GM18519 (cell line): Measurements from ENCODE around the gene UBASH3A.

Experiments used
- ATAC-seq: cut with Tn5 transposase; IDR thresholded peaks from one replicate; pipeline ENCODE4 v1.9.1; 2021; ENCODE audit warnings: mild to moderate bottlenecking, moderate library complexity; ENCODE audit not compliant: unreplicated experiment, low FRiP score

Gene UBASH3A

DNA sequence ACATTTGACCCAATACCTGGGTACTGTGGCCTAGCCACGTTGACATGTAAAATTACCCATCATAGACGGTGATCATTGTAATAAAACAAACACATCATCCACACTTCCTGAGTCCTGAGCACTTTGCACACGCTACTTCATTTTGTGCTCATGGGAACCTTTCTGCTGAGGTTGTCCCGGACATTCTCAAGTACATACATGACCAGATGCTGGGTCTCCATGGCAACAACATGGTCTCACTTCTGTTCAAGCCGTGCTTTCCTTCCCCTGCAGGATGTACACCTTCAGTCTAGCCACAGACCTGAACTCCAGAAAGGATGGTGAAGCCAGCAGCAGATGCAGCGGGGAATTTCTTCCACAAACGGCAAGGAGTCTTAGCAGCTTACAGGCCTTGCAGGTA lies 22.7 kb downstream of the UBASH3A start:
- ATAC-seq = no peak

DNA sequence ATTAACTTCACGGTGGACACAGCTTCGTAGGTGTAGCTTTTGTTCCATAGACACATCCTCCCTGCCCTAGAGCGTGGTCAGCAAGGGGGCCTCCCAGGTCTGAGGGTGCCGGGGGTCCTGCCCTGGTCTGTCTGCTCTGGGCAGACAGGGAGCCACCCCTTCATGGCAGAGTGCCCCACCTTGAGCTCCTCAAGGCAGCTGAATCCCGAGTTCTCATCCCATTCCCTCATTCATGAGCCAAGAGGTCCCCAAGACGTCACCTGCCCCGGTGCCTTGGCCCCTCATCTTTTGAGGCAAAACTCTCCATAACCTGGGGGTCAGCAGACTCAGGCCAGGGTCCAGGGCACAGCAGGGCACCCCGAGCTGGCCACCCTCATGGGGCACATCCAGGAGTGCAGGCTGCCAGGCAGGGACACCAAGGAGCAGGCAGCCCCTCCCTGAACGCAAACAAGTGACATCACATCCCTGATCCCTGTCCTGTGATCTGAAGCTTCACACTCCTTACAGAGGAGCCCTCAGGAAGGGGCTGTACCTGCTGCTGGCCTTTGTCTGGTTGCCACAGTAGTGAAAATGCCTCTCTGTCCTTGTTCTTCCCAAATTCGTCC lies 23.3 kb downstream of the UBASH3A start:
- ATAC-seq = no peak

DNA sequence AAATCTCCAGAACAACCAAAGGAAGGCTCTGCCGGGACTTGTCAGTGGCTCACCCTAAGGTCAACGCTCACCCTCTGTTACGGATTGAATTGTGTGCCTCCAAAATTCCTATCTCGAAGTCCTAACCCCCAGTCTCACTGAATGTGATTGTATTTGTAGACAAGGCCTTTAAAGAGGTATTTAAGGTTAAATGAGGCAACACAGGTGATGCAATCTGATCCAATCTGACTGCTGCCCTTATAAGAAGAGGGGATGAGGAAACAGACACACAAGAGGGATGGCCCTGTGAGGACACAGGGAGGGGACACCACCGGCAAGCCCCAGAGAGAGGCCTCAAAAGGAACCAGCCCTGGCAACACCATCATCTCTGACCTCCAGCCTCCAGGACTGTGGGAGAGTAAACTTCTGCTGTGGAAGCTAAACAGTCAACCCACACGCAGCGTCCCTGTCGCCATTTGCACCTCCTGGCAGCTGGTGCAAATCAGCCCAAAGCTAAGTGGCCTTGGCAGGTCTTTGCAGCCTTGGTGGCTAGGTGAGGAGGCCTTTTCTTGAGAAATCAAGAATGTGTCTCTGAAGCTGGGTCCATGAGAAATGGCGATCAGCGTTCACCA lies 24.2 kb downstream of the UBASH3A start:
- ATAC-seq = no peak

GRCh38 chr21:42429021-42429420 lies 25.3 kb downstream of the UBASH3A start:
- ATAC-seq = no peak

DNA sequence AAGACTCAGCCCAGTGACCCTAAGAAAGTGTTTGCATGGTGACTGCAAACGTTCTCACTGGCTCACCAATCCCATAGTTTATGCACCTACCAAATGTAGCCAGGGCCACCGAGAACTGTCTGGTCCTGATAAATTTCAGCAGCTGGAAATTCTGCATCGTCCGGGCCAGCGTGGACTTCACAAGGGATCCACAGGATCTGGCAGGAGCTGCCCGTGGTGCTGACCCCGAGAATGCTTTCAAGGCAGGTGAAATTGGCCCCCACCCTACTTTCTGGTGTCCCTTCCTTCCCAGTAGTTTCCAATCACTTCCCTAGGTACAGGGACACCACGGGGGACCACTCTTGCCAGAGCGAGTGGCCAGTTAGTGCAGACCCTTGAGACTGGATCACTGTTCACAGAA lies 26.2 kb downstream of the UBASH3A start:
- no peak for ATAC-seq

- no peak for ATAC-seq
These were observed 26.8 kb downstream of the UBASH3A start for GRCh38 chr21:42430521-42430920.

DNA sequence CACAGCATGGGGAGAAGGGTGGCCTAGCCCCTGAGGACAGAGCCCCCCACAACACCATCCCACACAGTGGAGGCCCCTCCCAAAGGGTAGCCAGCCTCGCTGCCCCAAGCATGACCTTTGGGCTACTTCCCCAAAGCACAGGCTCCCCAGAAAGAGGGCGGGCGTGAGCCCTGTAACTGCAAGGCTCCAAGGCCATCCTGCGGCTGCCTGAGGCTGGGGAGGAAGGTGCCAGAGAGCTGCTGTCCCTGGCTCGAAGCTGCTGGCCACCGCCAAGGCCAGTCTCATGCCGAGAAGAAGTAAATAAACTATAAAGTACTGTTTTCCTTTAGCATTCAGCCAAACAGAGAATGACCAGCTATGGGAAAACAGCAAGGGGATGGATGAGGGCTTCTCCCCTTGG lies 27.5 kb downstream of the UBASH3A start:
- no peak for ATAC-seq

DNA sequence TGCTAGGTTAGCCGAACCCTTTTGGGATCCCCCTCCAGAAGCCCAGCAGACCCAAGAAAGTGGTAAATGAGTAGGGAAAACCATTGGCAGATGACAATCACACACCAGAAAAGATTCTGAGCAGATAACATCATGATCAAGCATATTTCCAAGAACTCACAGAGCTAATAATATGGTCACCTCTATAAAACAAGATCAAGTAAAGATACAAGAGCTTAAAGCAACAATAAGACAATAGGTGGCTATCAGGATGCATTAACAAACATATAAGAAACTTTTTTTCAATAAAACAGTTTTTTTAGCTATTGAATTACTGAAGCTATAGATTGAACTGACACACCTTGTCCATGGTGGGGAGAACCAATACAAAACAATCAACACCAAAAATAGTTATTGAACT lies 29.0 kb downstream of the UBASH3A start:
- ATAC-seq = no peak

DNA sequence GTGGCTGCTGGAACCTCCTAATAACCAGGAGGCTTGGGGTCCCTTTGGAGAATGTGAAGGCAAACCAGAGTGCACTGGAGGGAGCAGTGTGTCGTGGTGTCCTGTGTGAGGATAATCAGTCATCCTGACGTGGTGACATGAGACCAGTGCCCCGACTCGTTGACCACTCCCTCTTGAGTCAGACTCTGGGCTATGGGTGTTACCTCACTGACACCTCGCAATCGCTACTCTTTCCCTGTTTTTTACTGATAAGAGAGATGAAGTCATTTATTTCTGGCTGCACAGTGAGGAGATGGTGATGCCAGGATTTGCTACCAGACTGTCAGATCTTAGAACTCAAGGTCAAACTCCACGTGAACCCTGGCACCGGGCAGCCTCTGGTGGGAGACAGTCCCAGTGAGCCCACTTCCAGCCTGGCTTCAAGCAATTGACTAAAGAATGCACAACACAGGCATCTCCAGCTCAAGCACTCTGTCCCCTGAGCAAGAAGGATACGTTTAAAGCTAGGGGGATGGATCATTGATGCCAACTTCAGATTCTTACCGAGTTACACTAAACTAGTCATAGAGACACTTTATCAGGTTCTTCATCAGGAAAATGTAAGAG lies 30.3 kb downstream of the UBASH3A start:
- no peak for ATAC-seq

GRCh38 chr21:42434884-42435283 lies 31.2 kb downstream of the UBASH3A start:
- no peak for ATAC-seq

DNA sequence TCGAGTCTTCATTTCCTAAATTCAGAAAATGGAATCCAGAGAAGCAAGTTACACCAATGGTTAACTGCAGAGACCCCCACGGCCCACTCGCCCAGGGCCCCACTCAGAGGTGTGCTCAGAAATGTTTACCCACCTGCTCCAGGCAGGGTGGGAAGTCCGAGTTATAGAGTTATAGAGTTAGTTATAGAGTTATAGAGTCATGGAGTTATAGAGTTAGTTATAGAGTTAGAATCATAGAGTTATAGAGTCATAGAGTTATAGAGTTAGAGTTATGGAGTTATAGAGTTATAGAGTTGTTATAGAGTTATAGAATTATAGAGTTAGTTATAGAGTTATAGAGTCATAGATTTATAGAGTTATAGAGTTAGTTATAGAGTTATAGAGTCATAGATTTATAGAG lies 31.7 kb downstream of the UBASH3A start:
- no peak for ATAC-seq

DNA sequence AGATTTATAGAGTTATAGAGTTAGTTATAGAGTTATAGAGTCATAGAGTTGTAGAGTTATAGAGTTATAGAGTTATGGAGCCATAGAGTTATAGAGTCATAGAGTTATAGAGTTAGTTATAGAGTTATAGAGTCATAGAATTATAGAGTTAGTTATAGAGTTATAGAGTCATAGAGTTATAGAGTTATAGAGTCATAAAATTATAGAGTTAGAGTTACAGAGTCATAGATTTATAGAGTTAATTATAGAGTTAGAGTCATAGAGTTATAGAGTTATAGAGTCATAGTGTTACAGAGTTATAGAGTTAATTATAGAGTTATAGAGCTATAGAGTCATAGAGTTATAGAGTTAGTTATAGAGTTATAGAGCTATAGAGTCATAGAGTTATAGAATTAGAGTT lies 32.1 kb downstream of the UBASH3A start:
- no peak for ATAC-seq

GRCh38 chr21:42436914-42437313 lies 33.2 kb downstream of the UBASH3A start:
- ATAC-seq = no peak

DNA sequence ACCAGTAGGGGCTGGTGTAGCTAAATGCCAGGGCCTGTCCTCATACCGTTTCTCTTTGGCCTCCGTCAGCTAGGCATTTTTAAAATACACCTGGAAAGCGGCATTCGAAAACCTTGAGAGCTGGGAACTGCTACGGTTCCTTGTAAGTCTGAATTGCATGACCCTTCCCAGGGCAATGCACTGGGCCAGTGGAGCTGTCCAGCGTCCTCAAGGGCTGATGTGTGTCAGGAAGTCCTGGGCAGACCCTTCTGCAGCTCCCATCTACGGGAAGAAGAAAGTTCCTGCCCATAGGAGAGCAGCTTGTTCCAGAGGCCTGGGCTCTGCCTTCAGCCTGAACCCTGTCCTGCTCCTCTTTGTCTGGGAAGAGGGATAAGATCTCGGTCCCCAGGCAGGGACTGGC lies 34.1 kb downstream of the UBASH3A start:
- ATAC-seq = no peak

DNA sequence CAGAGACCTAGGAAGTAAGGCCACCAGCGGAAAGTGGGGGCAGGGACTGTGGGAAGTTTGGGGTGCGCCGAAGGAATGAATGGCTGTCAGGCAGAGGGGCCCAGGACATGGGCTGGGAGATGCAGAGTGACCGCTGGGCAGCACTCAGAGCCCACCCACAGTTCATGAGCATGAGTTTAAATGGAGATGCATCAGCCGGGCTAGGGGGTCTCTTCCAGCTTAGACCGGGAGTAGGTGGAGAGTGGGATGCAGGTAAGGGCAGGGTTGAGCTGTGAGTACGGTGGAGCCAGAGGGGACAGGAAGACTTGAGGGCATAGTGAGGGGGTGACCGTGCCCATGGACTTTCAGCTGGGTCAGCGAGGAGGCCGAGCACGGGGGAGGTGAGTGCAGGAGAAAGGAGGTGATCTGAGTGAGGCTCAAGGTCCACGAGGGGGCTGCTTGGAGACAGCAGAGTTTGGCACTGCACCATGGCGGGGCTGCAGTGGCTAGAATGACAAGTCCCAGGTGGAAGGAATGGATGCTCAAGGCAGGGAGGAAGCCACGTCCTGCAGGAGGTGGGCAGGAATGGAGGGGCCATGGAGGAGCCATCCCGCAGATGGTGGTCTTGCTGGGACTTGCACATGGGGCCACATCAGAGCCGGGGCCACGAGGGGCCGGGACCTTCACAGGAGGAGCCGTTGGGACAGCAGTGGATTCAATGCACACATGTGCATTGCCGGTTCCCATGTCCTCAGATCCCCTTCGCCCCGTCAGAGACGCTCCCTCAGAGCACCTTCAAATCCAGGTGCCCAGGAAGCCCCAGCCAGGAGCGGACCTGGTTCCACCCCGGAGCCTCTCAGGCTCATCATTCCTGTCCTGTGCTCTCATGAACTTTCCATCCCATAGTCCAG lies 34.9 kb downstream of the UBASH3A start:
- ATAC-seq = no peak

GRCh38 chr21:42439284-42440186 lies 35.8 kb downstream of the UBASH3A start:
- ATAC-seq = no peak

GRCh38 chr21:42440187-42440792 lies 36.6 kb downstream of the UBASH3A start:
- no peak for ATAC-seq

- no peak for ATAC-seq
These were observed 38.3 kb downstream of the UBASH3A start for GRCh38 chr21:42441963-42442362.

DNA sequence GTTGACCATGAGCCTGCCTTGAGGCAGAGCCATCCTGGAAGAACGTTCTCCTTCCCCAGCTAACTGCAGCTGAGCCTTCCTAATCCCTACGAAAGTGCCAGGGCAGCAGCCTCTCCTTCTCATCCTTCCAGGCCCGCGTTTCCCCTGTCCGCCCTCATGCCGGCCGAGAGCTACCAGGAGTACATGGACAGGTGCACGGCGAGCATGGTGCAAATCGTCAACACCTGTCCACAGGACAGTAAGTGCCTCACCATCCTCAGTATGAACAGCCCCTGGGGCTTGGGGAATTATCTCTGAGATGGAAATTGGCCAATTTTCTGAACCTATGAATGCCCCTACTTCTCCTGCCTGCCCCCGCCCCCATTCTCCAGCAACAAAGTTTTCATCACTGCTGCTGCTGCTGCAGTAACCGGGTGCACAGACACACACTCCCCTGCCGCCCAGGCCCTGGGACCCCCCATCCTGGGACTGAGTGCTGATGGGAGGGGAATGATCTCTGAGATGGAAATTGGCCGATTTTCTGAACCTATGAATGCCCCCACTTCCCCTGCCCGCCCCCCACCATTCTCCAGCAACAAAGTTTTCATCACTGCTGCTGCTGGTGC lies 39.6 kb downstream of the UBASH3A start:
- ATAC-seq = no peak
